Right atrium auricular region (tissue), 2 donors: ENCODE data around the gene DNMT3A. TPM values are rescaled to one million over a fixed set of nuclear protein-coding genes. Genes with fewer than 3 reads are reported as not detected.
A peak's percentile ranks its signal among the peaks of the same experiment; 100 is the strongest.

Experiments
- DNase-seq: peaks from one replicate; pipeline ENCODE4 v3.0.0-alpha.2; 2019; ENCODE audit warnings: low spot score
- H3K27ac ChIP-seq, 2 donors: fragments of 200-600 bp; sonication (generic); 1 replicate in 1 of 2; 2 replicates in 1 of 2; pipeline ENCODE4 v1.5.1; 2016 to 2019
- H3K27me3 ChIP-seq, 2 donors: fragments of 200-600 bp; sonication (generic); one replicate each; pipeline versions ENCODE4 v1.5.1 to v1.6.0; 2017 to 2019
- H3K36me3 ChIP-seq: fragments of 200-600 bp; sonication (generic); one replicate; pipeline ENCODE4 v1.5.1; 2016
- H3K4me1 ChIP-seq, 2 donors: fragments of 200-600 bp; sonication (generic); one replicate each; pipeline versions ENCODE4 v1.5.1 to v1.6.0; 2017 to 2019
- H3K4me3 ChIP-seq, 2 donors: fragments of 200-600 bp; sonication (generic); 1 replicate in 1 of 2; 2 replicates in 1 of 2; pipeline ENCODE4 v1.5.1; 2017 to 2019; ENCODE audit warnings: mild to moderate bottlenecking in 1 of 2, moderate library complexity in 1 of 2
- H3K9me3 ChIP-seq, 2 donors: fragments of 200-600 bp; sonication (generic); one replicate each; pipeline ENCODE4 v1.5.1; 2019
- total RNA-seq, 2 donors: library from RNA; depleted of rRNA; stranded (reverse); fragments of >200 nt; gene quantifications; one replicate each; pipeline ENCODE4 v1.1.0, GENCODE V29; 2016
- TF ChIP-seq, protein P1 (sequence below), 2 donors: fragments of 200-600 bp; sonication (generic); IDR thresholded peaks; one replicate each; pipeline ENCODE4 v1.5.1; 2019; ENCODE audit warnings: antibody characterized with exemption in 2 of 2

Gene DNMT3A
- total RNA-seq, 2 donors from 2014 or later: 6.0 to 8.1 TPM

DNA sequence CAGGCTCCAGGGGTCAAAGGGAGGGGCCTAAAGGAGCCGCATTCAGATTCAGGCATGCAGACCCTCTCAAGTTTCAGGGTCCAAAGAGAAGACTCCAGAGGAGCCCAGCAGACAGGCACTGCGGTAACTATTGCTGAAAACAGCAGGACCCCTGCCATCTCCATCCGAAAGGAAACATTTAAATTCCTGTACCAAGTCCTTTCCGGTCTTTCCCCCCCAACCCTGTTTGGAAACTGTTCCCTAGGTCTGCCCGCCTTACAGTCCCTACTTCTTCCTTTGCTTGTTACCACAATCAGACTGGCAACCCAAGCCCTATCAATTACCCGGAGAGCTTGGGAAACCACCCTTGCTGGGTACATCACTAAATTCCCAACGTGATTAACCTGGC is 82.0 kb downstream of the DNMT3A start:
- Histone ChIP-seq H3K36me3 (peaks cover 20% of the 10 kb centered on the region), H3K4me1 (peaks cover 0 to 20% of the 10 kb centered on the region in 2 donors)
- DNase-seq: no peak

DNA sequence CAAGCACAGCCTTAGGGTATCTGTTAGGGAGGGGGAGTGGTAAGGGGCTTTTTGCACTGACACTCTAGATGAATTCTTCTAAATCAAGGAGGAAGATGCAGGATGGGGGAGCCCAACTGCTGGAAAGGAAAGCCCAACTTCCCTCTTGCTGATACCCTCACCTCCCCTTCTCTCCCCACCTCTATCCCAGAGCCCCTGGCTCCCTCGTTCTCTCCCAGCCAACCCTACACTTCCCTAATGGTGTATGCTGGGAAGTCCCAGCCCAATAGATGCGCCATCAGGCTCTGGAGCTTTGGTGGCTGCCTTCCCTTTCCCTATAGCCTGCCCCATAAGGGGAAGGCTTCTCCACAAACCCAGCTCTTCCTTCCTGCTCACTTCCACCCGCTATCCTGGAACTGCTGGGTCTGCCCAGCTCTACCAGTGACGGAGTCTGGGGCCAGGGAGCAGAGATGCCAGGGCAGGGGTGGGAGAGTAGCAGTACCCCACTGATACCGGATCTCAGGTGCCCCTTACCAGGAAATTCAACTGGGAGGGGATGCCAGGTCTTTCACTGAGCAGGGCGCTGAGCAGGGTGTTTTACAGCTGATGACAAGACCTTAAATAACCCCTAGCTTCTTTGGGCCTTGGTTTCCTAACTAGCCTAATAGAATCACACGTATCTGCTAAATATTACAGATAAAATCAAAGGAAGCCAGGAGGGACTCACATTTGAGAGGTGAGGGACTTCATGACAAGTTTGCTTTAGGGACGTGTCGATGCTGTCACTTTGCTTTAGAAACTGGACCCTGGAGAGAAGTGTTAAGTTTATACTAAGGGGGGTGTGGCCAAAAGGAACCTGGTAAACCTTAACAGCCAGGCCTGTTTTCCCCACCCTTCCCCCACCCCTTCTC is 82.6 kb downstream of the DNMT3A start:
- H3K36me3 ChIP-seq: peaks cover 20% of the 10 kb centered on the region
- TF ChIP-seq, protein P1, sequence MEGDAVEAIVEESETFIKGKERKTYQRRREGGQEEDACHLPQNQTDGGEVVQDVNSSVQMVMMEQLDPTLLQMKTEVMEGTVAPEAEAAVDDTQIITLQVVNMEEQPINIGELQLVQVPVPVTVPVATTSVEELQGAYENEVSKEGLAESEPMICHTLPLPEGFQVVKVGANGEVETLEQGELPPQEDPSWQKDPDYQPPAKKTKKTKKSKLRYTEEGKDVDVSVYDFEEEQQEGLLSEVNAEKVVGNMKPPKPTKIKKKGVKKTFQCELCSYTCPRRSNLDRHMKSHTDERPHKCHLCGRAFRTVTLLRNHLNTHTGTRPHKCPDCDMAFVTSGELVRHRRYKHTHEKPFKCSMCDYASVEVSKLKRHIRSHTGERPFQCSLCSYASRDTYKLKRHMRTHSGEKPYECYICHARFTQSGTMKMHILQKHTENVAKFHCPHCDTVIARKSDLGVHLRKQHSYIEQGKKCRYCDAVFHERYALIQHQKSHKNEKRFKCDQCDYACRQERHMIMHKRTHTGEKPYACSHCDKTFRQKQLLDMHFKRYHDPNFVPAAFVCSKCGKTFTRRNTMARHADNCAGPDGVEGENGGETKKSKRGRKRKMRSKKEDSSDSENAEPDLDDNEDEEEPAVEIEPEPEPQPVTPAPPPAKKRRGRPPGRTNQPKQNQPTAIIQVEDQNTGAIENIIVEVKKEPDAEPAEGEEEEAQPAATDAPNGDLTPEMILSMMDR (IDR thresholded peaks at IDR 0.05): no peak
- no peaks in the 10 kb centered on the region for H3K9me3 ChIP-seq
- H3K27me3 ChIP-seq: no peaks in the 10 kb centered on the region
- peaks cover 0 to 20% of the 10 kb centered on the region in 2 donors for H3K4me1 ChIP-seq
- DNase-seq: no peak
- H3K4me3 ChIP-seq: no peak overlapping the region
- H3K27ac ChIP-seq: no peak overlapping the region

More for the DNA sequence above, 82.0 kb downstream of the DNMT3A start:
- Histone ChIP-seq H3K9me3 (no peaks in the 10 kb centered on the region), H3K27me3 (no peaks in the 10 kb centered on the region), H3K4me3 (no peak overlapping the region), H3K27ac (no peak overlapping the region)
- TF ChIP-seq, protein P1 (IDR thresholded peaks at IDR 0.05): no peak

DNA sequence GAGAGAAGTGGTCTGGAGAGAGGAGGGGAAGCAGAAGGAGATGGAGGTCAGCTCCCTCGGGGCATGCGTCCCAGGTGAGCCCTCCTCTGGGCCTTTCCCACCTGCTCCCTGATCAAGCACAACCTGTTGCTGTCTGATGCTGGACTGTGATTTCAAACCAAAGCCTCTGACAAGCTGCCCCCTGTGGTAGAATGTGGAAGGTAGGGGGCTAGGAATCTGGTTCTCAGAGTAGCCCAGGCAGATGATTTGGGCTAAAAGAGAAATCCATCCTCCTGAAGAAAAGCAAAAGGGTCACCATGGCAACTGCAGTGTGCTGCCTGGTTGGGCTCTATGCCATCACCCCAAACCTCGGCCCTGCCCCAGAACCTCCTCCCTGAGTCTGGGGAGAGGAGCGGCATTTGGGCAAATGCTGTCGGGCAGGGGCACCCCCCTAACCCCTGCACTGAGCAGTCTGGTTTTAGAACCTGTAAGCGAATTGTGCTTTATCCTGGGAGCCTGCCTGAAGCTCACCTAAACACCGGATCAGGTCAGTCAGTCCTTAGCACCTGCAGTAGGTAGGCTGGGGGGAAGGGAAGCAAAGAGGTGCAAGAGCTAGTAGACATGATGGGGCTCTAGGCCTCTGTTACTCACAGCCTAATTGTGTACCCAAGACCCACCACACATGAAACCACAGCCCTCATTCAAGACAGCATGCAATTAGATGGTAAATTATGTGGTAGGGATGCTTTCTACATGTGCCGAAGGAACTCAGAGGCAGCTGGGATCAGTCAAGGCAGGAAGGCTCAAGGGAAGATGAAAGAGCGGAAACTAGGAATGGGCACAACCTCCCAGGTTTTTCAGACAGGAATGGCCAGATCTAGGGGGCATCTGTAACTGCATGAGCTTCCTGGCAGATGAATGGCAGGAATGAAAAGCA is 83.5 kb downstream of the DNMT3A start:
- peaks cover 0 to 22% of the 10 kb centered on the region in 2 donors for H3K4me1 ChIP-seq
- H3K36me3 ChIP-seq: peaks cover 20% of the 10 kb centered on the region
- TF ChIP-seq, protein P1 (IDR thresholded peaks at IDR 0.05): no peak
- H3K9me3 ChIP-seq: no peaks in the 10 kb centered on the region
- peak overlapping the region in 1 of 2 donors; percentile 62 for H3K27ac ChIP-seq
- H3K27me3 ChIP-seq: no peaks in the 10 kb centered on the region
- DNase-seq: no peak
- H3K4me3 ChIP-seq: no peak overlapping the region

DNA sequence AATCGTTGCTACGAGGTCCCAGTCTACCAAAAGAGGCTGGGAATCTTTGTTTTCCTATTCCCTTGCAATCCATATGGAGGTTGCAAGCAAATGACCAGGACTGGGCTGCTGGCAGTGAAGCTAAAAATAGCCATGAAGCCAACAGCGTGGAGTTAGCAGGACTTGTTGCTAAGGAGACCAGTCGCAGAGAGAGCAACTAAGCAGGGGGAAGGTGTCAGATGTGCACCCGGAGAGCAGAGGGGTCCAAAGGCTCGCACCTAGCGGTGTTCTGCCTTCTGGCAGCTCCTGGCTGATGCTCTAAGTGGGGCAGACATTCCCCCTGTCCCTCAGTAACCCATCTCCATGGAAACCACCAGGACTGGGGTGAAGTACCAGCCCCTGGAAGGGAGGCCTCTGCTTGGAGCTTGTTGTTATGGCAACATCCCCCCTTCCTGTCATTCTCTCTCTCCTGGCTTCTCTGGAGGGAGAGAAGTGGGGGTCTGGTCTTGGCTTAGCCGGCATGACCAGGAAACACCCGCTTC is 84.6 kb downstream of the DNMT3A start:
- Histone ChIP-seq H3K27ac (peak overlapping the region; percentile 40 to 62), H3K4me3 (no peak overlapping the region), H3K27me3 (no peaks in the 10 kb centered on the region), H3K4me1 (peaks cover 0 to 30% of the 10 kb centered on the region in 2 donors), H3K9me3 (no peaks in the 10 kb centered on the region), H3K36me3 (peaks cover 20% of the 10 kb centered on the region)
- no peak for DNase-seq
- TF ChIP-seq, protein P1 (IDR thresholded peaks at IDR 0.05): no peak

DNA sequence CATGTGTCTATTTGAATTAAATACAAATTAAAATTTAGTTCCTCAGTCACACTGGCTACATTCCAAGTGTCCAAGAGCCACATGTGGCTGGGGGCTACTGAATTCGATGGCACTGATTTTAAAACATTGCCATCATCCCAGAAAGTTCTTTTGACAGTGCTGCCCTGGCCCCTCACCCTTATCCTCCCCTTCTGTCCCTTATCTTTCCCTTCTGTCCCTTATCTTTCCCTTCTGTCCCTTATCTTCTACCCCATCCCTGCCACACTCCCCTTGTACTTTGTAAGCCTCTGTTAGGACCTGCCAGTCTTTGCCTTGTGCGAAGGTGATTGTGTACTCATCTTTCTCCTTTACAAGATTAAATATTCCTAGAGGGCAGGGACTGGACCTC is 85.2 kb downstream of the DNMT3A start:
- H3K9me3 ChIP-seq: no peaks in the 10 kb centered on the region
- H3K36me3 ChIP-seq: peaks cover 20% of the 10 kb centered on the region
- peak overlapping the region; percentile 40 to 62 for H3K27ac ChIP-seq
- H3K4me1 ChIP-seq: peaks cover 0 to 36% of the 10 kb centered on the region in 2 donors
- DNase-seq: no peak
- no peaks in the 10 kb centered on the region for H3K27me3 ChIP-seq
- TF ChIP-seq, protein P1 (IDR thresholded peaks at IDR 0.05): no peak
- no peak overlapping the region for H3K4me3 ChIP-seq
